Measurements from ENCODE around the gene MCTP2.

The MCTP2 gene

GRCh38 chr15:94306700-94307650 lies 75.6 kb downstream of the MCTP2 start:
- DNase-seq = no peak

DNA sequence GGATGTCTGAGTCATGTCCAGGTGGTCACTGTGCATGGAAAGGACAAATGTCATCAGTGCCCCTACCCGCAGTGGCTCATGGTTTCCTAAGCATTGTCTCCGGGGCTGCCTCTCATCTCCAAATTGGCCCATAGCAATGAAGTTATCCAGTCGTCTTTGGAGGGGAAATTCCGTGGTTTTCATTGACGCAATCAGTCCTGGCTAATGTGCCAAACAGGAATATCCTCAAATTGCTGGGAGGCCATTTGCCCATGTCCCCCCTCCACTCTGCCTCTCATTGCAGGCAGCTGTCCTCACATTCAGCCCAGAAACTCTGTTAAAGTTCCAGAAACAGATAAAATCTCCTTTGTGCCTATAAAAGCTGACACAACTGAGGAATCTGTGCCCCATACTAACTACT lies 81.6 kb downstream of the MCTP2 start:
- no peak for DNase-seq

GRCh38 chr15:94314639-94315038 lies 83.3 kb downstream of the MCTP2 start:
- no peak for DNase-seq

- DNase-seq = no peak
Observed at GRCh38 chr15:94317211-94317610, 85.8 kb downstream of the MCTP2 start.

DNA sequence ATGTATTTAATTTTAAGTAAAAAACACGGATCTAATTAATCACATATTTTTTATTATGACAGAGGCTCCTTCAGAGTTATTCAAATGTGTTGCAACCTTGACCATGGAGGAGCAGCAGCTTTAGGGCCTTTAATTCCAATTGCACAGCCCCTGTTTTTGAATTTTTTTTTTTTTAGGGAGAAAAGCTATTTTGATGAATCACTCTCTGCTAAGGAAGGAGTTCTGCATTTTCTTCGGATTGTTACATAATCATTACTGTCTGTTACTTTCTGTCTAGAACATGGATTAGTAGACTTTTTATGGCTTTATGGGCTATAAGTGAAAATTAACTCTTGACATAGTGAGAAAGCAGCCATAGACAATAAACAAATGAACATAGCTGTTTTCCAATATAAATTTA lies 90.8 kb downstream of the MCTP2 start:
- no peak for DNase-seq

GRCh38 chr15:94323076-94323475 lies 91.7 kb downstream of the MCTP2 start:
- no peak for DNase-seq

DNA sequence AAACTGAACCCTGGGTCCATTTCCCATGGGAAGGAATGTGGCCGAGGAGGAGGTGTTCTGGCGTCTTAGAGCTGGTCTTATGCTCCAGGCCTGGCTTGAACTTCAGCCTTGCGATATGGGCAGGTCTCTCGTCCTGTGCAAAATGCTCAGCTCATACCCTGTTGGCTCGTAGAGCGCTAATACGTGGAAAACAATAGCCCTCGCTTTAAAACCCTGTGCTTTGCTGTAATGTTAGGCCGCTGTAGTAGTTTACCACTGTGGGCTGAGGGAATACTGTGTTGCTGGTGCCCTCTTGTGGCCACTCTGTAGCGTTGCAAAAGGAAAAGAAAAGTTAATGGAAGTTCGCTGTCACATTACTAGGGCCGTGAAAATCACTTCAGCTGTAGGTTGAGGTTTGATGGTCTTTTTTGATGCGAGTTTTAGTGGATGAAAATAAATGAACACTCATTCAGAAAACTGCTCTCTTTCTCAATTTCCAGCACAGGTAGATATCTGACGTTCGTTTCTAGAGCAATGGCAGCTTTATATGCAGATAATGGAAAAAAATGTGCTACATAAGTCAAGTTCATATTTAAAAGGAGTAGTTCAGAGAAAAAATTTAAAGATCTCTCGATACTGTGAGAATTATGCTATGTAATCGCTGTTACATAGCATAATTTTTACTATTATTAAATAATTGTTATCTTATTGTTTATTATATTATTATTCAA lies 92.9 kb downstream of the MCTP2 start:
- peak; percentile 6 for DNase-seq

DNA sequence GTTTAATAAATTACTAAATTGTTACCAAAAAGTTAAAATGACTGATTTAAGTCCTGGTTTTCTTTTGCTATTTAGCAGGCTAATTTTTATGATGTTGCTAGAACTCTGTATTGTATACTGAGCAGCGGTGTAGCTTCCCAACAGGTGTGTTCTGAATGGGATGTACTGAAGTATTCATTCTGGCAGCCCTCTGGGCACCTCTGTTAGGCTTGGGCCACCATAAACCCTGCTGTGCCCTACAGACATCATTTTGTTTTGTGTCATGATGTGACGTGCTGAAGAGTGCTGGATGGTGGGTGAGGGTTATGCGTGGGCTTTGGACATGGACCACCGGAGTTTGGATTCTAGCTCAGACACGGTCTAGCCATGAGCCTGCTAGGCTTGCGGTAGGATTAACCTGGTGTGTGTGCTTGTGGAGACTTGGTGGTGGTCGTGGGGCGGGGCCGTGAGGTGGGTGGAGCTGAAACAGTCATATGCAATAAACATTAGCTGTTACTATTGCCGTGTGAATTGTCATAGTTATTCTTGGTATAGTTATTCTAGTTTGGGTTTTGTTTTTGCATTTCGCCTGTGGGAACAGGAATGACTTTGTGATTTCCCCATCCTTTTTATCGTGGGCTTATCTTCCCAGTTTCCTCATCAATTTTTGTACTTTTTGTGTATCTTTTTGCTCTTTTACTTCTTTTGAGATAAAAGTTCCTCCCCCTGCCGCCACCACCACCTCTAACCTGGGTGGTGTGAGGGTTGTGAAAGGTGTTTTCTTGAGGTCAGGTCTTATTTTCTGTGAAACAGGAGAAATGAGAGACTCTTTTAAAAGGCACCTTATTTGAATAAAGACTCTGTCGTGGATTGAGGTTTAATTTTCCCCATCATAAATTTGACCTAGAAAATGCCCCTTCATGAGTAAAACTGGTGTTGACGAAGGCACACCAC lies 93.7 kb downstream of the MCTP2 start:
- DNase-seq = no peak

- DNase-seq = no peak
Observed at GRCh38 chr15:94327356-94327936, 96.1 kb downstream of the MCTP2 start.

DNA sequence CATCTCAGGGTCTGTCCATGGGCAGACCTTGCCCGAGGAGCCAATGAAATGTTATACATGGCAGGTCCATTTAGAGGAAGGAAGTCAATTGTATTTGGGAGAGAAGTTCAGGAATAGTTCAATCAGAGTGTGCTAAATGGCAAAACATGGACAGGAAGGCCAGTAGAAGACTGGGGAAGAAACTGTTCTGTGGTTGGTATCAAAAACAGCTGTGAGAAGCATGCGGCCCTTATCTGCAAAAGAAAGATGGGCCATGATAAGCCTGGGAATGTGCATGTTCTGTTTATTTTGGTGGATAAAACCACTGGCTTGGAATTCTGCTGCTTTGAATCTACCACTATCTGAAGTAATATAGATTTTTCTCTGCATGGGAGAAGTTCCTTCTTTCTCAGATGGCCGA lies 100.4 kb downstream of the MCTP2 start:
- DNase-seq = no peak

DNA sequence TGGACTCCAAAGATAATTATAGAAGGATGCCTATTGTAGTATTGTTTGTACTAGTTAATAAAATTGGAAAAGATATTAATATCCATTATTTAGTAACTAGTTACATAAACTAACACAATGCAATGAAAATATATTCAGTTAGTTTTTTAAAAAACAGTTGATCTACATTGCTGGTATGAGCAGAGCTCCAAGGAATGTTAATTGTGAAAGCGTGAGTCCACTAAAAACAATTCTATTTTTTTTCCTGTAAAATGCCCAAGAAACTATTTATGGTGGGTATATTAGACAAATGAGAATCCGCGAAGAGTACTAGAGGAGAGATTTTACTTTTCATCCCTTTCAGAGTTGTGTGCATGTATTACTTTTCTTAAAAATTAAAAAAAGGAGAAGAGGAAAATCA lies 104.3 kb downstream of the MCTP2 start:
- no peak for DNase-seq

- DNase-seq = no peak
Observed at GRCh38 chr15:94336817-94337467, 105.6 kb downstream of the MCTP2 start.

DNA sequence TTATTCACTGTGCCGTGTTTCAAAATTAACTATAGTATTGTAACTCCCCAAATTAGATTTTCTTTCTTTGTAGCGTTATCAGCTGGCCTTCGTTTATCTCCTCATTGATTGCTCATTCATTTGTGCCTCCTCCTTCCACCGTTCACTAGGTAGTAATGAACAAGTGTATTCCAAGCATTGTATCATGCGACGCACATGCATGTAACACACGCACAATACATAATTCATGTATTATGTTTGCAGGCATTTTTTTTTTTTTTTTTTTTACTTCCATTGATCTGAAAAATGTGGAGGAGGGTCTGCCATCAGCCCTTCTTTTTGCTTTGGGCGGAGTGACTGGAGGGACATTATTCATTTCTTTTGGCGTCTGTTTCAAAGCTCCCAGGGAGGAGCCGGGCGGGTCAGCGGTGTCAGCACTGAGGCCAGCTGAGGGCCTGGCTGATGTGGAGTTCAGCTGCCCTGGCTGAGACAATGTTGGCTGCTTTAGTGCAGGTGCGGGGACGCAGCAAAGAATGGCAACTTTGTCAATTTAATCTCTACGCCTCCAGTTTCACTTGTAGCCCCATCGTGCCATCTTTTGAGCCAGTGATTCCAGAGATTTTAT lies 107.0 kb downstream of the MCTP2 start:
- no peak for DNase-seq

GRCh38 chr15:94346282-94346681 lies 114.9 kb downstream of the MCTP2 start:
- no peak for DNase-seq

- DNase-seq = no peak
Observed at GRCh38 chr15:94348084-94348483, 116.7 kb downstream of the MCTP2 start.

GRCh38 chr15:94351031-94351535 lies 119.7 kb downstream of the MCTP2 start:
- DNase-seq = no peak

- DNase-seq = no peak
Observed at GRCh38 chr15:94352636-94353487, 121.5 kb downstream of the MCTP2 start.

DNA sequence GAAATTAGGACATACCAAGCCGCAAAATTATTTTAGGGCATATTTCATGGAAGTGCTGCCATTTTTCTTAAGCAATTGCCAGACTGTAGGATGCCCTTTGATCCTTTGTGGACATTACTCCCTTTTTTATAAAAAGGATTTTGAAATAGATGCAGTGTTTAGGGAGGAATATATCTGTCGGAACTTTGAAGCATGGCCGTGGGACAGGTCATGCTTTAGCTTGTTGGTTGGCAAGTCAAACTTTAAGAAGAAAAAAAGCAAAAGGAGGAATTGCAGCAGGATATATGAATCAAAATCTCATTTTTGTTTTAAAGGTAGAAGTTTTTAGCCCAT lies 122.1 kb downstream of the MCTP2 start:
- no peak for DNase-seq

DNA sequence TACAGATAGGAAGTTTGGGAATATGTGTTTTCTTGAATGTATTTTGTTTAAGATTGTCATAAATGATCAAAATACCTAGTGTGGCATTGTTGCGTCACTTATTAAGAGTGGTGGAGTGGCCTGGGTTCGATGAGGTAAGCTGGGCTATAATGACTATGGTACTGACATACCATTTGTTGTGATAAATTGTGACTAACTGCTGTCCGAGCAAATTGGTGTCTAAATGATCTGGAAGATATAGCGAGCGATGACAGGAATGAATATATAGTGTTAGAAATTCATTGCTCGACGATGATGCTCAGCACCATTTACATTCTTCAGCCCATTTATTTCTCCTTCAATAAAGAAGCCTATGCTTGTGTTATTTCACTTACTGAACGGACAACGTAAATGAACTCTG lies 123.3 kb downstream of the MCTP2 start:
- DNase-seq = no peak

DNA sequence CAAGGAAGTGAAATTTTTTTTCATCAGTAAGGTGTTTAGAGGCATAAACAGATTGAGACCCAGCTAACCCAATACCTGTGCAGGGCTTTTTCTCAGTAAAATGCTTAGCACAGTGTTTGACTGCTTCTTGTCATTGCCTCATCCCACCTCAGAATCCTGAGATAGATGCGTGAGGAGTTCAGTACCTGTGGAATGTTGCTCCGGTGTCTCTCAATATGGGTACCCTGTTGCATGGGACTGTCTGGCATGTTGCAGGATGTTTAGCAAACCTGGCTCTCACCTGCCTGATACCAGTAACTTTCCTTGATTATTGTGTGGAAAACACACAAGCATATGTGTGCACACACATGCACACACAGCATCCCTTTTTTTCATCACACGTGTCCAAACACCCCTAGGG lies 128.4 kb downstream of the MCTP2 start:
- DNase-seq = no peak

DNA sequence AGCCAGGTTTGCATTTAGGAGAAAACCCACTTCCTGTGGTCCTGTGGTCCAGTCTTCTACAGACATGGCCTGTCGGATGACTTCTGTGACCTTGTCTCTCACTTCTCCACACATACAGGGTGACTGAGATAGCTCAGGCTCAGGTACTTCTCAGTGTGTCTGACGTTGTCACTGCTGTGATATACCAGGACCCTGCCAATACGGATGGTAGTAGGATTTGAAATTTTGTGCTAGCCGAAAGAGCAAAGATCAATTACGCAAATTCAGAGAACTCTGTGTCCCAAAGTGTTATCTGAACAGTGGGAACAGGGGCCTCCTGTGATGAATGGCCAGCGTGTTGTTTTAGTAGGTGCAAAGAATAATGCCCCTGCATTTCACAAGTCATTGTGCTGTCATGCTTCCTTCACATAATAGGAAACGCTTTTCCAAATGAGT lies 128.9 kb downstream of the MCTP2 start:
- no peak for DNase-seq

Measured in NCI-H510A (cell line).